ENCODE results near the gene GADD45B. TPM values are rescaled to one million over a fixed set of nuclear protein-coding genes. Genes with fewer than 3 reads are reported as not detected.

The GADD45B gene
- total and polyA plus RNA-seq, 2 donors (not counting 1 experiment from before 2014, with no cell fraction given): 32.5 to 61.7 TPM

DNA sequence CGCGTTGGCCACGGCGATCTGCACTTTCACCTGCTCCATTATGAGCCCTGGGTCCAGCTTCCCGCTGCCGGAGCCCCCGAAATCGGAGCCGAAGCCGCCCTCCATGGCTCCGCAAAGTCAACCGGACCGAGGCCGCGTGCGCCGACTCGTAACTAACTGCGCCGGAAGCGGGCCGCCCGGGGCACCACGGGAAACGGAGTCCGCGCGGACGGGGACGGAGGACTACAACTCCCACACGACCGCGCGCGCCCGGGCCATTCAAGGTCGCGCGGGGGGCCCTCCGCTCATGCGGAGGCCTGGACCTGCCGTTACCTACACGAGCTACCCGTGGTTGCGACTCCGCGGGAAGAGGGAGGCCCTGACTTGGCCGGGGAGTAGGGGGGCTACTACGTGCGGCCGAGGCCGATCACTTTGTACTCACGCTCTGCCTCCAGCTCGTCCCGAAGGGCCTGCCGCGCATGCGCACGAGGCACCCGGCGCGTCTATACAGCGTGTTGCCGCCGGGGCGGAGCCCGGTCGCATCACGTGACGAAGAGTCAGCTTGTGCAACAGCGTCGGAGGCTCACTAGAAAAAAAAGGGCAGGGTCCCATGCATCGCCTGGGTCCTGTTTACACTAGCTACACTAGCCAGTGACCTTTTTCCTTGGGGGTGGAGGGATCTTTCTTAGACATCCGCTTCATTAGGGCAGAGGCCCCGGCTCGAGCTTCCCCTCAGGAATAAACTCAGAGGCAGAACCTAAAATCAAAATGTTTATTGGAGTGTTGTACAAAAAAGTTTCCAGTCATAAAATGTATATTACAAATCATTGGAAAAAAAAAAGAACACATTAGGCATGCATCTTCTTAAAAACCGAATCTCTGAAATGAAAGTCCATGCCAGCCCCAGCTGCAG lies 48.3 kb upstream of the GADD45B start, which contains the start of gene TIMM13:
Gene TIMM13, minus strand, starts transcription at position 158 of the 892 bp plus-strand sequence. Its CDS starts 53 bp downstream, at position 105.
- Histone ChIP-seq H3K27me3 (ENCODE audit: control insufficient read depth, insufficient read depth, low read length) (no peaks in the 10 kb centered on the region), H3K79me2 (ENCODE audit: control insufficient read depth, insufficient read depth, low read length) (peaks cover 31% of the 10 kb centered on the region), H3K9ac (ENCODE audit: insufficient read depth, low read length) (peak within 1 kb of the TSS; percentile 99), H3K27ac (ENCODE audit: insufficient read depth, low read length) (peak within 1 kb of the TSS; percentile 98), H4K20me1 (ENCODE audit: control insufficient read depth, extremely low read depth, insufficient read depth, low read length) (no peaks in the 10 kb centered on the region), H3K36me3 (ENCODE audit: control insufficient read depth, insufficient read depth, low read length) (peaks cover 28% of the 10 kb centered on the region), H2AFZ (ENCODE audit: low read length) (peak within 1 kb of the TSS; percentile 93), H3K4me3 (replicated peaks in 1 of 4; ENCODE audit: control extremely low read depth in 1 of 4, insufficient read depth in 1 of 4, low read depth in 3 of 4, low read length in 4 of 4) (peak within 1 kb of the TSS; percentile 72 to 97 (median 89)), H3K4me1 (ENCODE audit: control insufficient read depth, extremely low read depth, insufficient read depth, low read length) (peaks cover 17% of the 10 kb centered on the region), H3K9me3 (ENCODE audit: control insufficient read depth, insufficient read depth, low read depth, low read length) (no peaks in the 10 kb centered on the region), H3K4me2 (ENCODE audit: extremely low read depth, insufficient read depth, low read length) (peak within 1 kb of the TSS; percentile 90)
- DNase-seq (ENCODE audit: low read depth in 2 of 2): peak; percentile 90 to 98
- TF ChIP-seq, protein P1, sequence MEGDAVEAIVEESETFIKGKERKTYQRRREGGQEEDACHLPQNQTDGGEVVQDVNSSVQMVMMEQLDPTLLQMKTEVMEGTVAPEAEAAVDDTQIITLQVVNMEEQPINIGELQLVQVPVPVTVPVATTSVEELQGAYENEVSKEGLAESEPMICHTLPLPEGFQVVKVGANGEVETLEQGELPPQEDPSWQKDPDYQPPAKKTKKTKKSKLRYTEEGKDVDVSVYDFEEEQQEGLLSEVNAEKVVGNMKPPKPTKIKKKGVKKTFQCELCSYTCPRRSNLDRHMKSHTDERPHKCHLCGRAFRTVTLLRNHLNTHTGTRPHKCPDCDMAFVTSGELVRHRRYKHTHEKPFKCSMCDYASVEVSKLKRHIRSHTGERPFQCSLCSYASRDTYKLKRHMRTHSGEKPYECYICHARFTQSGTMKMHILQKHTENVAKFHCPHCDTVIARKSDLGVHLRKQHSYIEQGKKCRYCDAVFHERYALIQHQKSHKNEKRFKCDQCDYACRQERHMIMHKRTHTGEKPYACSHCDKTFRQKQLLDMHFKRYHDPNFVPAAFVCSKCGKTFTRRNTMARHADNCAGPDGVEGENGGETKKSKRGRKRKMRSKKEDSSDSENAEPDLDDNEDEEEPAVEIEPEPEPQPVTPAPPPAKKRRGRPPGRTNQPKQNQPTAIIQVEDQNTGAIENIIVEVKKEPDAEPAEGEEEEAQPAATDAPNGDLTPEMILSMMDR (conservative IDR thresholded peaks at IDR 0.05 in 1 of 2, IDR thresholded peaks at IDR 0.05 in 1 of 2; ENCODE audit: low read depth in 1 of 2, low read length in 2 of 2): no peak
- TF ChIP-seq EZH2 (IDR thresholded peaks at IDR 0.05; ENCODE audit: low read length, missing control alignments): no peak

DNA sequence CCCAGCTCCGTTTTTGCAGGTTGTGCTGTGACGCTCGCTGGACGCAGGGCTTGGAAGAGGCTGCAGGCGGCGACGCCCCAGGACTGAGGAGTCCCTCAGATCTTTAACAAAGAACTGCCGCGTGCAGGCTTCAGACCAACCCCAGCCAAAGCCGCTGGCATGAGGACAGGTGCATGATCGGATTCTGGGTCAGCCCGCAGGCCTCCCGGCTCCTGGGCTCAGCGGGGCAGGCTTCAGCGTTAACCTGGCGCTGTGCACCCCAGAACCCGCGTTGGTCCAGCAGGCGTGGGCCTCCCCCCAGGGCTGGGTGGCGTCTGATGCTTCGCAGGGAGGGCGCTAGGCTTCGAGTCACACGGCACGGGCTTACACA lies 47.6 kb upstream of the GADD45B start:
- Histone ChIP-seq H3K36me3 (ENCODE audit: control insufficient read depth, insufficient read depth, low read length) (peaks cover 28% of the 10 kb centered on the region), H3K4me3 (replicated peaks in 1 of 4; ENCODE audit: control extremely low read depth in 1 of 4, insufficient read depth in 1 of 4, low read depth in 3 of 4, low read length in 4 of 4) (peak overlapping the region in 2 of 4 experiments; percentile 72 to 86)

More for the DNA sequence above, 47.6 kb upstream of the GADD45B start:
- Histone ChIP-seq H4K20me1 (ENCODE audit: control insufficient read depth, extremely low read depth, insufficient read depth, low read length) (no peaks in the 10 kb centered on the region), H3K4me2 (ENCODE audit: extremely low read depth, insufficient read depth, low read length) (peak overlapping the region; percentile 79), H3K9me3 (ENCODE audit: control insufficient read depth, insufficient read depth, low read depth, low read length) (no peaks in the 10 kb centered on the region), H2AFZ (ENCODE audit: low read length) (no peak overlapping the region), H3K27me3 (ENCODE audit: control insufficient read depth, insufficient read depth, low read length) (no peaks in the 10 kb centered on the region), H3K27ac (ENCODE audit: insufficient read depth, low read length) (peak overlapping the region; percentile 98), H3K9ac (ENCODE audit: insufficient read depth, low read length) (no peak overlapping the region), H3K79me2 (ENCODE audit: control insufficient read depth, insufficient read depth, low read length) (peaks cover 31% of the 10 kb centered on the region), H3K4me1 (ENCODE audit: control insufficient read depth, extremely low read depth, insufficient read depth, low read length) (peaks cover 17% of the 10 kb centered on the region)
- DNase-seq (ENCODE audit: low read depth in 2 of 2): peak in 1 of 2 donors; percentile 24
- TF ChIP-seq EZH2 (IDR thresholded peaks at IDR 0.05; ENCODE audit: low read length, missing control alignments): no peak
- TF ChIP-seq, protein P1 (conservative IDR thresholded peaks at IDR 0.05 in 1 of 2, IDR thresholded peaks at IDR 0.05 in 1 of 2; ENCODE audit: low read depth in 1 of 2, low read length in 2 of 2): no peak

All from fibroblast of lung (primary cell).